ENCODE measurements around the gene CDKN1A.

- no peak for TF ChIP-seq CTCF (IDR thresholded peaks at IDR 0.05)
- TF ChIP-seq POLR2A (IDR thresholded peaks at IDR 0.05), result no peak
Measured at GRCh38 chr6:36701401-36701991, 23.0 kb downstream of the CDKN1A start.

Data from lower leg skin (tissue), 3 donors.